ENCODE results near the gene ETFDH.

Gene ETFDH

DNA sequence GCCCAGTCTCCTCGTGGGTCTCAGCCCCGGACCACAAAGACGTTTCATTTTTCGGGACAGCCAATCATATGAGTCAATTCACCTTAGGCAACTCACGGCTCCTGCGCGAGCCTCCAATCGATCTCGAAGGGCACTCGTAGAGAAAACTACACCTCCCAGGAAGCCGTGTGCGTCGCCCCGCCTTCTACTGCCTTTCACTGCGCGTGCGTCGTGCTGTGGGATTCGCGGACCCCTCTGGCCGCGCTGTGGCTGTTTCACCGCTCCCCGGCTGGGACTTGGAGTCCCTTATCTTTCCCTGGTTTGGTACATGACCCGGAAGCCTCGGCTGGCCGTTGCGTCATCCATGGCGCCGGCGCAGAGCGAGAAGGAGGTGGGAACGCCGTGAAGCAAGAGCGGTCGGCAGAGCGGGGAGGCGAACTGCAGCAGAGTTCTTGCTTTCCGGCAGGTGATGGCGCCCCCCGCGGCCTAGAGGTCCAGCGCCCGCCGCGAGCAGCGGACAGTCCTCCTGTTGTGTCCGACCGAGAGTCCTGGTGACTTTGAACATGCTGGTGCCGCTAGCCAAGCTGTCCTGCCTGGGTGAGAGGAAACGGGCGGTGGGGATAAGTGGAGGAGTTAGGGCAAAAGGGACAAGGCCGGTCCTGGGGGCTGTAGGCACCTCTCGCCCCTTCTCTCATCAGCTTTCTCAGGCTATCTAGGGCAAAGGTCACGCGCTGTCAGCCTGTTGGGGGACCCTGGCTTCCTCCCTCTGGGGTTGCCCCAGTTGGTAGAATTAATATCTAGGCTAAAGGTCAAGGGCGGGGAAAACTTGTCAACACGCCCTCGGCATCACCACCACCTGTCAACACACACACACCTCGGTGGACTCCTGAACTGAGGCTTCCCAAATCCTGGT, at the start of gene ETFDH:
Gene ETFDH, plus strand, starts transcription at position 382 of the 892 bp plus-strand sequence. Its CDS starts 161 bp downstream, at position 543.
- ATAC-seq: peak; percentile 92
- no peak for TF ChIP-seq TCF4 (CRISPR knock-in tag; IDR thresholded peaks at IDR 0.05; ENCODE audit: borderline replicate concordance)
- no peak for TF ChIP-seq ZC3H10 (CRISPR knock-in tag; IDR thresholded peaks at IDR 0.05)
- TF ChIP-seq, protein P1, sequence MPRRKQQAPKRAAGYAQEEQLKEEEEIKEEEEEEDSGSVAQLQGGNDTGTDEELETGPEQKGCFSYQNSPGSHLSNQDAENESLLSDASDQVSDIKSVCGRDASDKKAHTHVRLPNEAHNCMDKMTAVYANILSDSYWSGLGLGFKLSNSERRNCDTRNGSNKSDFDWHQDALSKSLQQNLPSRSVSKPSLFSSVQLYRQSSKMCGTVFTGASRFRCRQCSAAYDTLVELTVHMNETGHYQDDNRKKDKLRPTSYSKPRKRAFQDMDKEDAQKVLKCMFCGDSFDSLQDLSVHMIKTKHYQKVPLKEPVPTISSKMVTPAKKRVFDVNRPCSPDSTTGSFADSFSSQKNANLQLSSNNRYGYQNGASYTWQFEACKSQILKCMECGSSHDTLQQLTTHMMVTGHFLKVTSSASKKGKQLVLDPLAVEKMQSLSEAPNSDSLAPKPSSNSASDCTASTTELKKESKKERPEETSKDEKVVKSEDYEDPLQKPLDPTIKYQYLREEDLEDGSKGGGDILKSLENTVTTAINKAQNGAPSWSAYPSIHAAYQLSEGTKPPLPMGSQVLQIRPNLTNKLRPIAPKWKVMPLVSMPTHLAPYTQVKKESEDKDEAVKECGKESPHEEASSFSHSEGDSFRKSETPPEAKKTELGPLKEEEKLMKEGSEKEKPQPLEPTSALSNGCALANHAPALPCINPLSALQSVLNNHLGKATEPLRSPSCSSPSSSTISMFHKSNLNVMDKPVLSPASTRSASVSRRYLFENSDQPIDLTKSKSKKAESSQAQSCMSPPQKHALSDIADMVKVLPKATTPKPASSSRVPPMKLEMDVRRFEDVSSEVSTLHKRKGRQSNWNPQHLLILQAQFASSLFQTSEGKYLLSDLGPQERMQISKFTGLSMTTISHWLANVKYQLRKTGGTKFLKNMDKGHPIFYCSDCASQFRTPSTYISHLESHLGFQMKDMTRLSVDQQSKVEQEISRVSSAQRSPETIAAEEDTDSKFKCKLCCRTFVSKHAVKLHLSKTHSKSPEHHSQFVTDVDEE (CRISPR knock-in tag; IDR thresholded peaks at IDR 0.05): peak; percentile 51; the same call in 1 of the 2 replicates
- TF ChIP-seq PPARA (CRISPR knock-in tag; IDR thresholded peaks at IDR 0.05; ENCODE audit: borderline replicate concordance): no peak
- no peak for TF ChIP-seq OSR1 (CRISPR knock-in tag; IDR thresholded peaks at IDR 0.05)
- TF ChIP-seq, protein P2, sequence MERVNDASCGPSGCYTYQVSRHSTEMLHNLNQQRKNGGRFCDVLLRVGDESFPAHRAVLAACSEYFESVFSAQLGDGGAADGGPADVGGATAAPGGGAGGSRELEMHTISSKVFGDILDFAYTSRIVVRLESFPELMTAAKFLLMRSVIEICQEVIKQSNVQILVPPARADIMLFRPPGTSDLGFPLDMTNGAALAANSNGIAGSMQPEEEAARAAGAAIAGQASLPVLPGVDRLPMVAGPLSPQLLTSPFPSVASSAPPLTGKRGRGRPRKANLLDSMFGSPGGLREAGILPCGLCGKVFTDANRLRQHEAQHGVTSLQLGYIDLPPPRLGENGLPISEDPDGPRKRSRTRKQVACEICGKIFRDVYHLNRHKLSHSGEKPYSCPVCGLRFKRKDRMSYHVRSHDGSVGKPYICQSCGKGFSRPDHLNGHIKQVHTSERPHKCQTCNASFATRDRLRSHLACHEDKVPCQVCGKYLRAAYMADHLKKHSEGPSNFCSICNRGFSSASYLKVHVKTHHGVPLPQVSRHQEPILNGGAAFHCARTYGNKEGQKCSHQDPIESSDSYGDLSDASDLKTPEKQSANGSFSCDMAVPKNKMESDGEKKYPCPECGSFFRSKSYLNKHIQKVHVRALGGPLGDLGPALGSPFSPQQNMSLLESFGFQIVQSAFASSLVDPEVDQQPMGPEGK (CRISPR knock-in tag; IDR thresholded peaks at IDR 0.05; ENCODE audit: borderline replicate concordance): no peak
- TF ChIP-seq ZNF565 (CRISPR knock-in tag; conservative IDR thresholded peaks at IDR 0.05; ENCODE audit: low read depth): no peak
- TF ChIP-seq ESRRG (CRISPR knock-in tag; IDR thresholded peaks at IDR 0.05): no peak
- TF ChIP-seq ARNTL (CRISPR knock-in tag; IDR thresholded peaks at IDR 0.05; ENCODE audit: borderline replicate concordance, low read depth): no peak
- no peak for TF ChIP-seq BACH2 (CRISPR knock-in tag; IDR thresholded peaks at IDR 0.05; ENCODE audit: borderline replicate concordance)
- 0 out of 2 replicates have a peak, but pooled peaks have one; percentile 19 for TF ChIP-seq ZNF70 (CRISPR knock-in tag; IDR thresholded peaks at IDR 0.05)
- TF ChIP-seq, protein P3, sequence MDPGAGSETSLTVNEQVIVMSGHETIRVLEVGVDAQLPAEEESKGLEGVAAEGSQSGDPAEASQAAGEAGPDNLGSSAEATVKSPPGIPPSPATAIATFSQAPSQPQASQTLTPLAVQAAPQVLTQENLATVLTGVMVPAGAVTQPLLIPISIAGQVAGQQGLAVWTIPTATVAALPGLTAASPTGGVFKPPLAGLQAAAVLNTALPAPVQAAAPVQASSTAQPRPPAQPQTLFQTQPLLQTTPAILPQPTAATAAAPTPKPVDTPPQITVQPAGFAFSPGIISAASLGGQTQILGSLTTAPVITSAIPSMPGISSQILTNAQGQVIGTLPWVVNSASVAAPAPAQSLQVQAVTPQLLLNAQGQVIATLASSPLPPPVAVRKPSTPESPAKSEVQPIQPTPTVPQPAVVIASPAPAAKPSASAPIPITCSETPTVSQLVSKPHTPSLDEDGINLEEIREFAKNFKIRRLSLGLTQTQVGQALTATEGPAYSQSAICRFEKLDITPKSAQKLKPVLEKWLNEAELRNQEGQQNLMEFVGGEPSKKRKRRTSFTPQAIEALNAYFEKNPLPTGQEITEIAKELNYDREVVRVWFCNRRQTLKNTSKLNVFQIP (CRISPR knock-in tag; IDR thresholded peaks at IDR 0.05; ENCODE audit: borderline replicate concordance, low read depth): no peak
- no peak for TF ChIP-seq GLIS3 (CRISPR knock-in tag; IDR thresholded peaks at IDR 0.05)
- no peak for TF ChIP-seq SNAI2 (CRISPR knock-in tag; IDR thresholded peaks at IDR 0.05)
- no peak for TF ChIP-seq ISL1 (CRISPR knock-in tag; IDR thresholded peaks at IDR 0.05)
- no peak for TF ChIP-seq ZFP3 (CRISPR knock-in tag; IDR thresholded peaks at IDR 0.05)
- no peak for TF ChIP-seq ZNF8 (CRISPR knock-in tag; IDR thresholded peaks at IDR 0.05)

DNA sequence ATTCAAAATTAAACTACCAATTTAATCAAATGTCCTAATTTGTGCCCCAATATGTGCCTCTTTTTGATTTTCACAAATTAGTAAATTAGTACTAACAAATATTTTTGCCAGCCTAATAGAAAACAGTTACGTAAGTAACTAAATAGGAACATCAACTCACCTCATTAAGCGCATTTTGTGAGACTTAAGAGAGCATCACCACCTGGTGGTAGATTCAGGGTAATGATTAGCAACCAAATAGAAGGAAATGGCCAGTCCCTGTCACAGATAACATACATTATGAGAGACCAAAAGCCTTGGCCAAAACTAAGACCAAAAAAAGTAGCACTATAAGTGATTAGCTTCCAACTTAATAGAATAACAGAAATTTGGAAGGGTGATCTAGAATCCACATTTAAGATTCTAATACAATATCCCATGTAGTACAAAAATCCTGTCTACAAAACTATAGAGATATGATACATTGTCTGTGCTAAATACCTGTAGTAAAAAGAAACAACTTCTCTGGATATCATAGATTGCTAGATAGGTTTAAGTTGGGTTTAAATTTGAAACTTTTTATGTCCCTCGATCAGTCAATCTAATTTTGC, 47.1 kb upstream of the ETFDH start:
- TF ChIP-seq OSR1 (CRISPR knock-in tag; IDR thresholded peaks at IDR 0.05): no peak
- TF ChIP-seq, protein P4, sequence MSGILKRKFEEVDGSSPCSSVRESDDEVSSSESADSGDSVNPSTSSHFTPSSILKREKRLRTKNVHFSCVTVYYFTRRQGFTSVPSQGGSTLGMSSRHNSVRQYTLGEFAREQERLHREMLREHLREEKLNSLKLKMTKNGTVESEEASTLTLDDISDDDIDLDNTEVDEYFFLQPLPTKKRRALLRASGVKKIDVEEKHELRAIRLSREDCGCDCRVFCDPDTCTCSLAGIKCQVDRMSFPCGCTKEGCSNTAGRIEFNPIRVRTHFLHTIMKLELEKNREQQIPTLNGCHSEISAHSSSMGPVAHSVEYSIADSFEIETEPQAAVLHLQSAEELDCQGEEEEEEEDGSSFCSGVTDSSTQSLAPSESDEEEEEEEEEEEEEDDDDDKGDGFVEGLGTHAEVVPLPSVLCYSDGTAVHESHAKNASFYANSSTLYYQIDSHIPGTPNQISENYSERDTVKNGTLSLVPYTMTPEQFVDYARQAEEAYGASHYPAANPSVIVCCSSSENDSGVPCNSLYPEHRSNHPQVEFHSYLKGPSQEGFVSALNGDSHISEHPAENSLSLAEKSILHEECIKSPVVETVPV (CRISPR knock-in tag; IDR thresholded peaks at IDR 0.05): no peak
- TF ChIP-seq TOX (CRISPR knock-in tag; IDR thresholded peaks at IDR 0.05; ENCODE audit: borderline replicate concordance): no peak
- TF ChIP-seq ESRRG (CRISPR knock-in tag; IDR thresholded peaks at IDR 0.05): no peak
- TF ChIP-seq, protein P2 (CRISPR knock-in tag; IDR thresholded peaks at IDR 0.05; ENCODE audit: borderline replicate concordance): no peak
- no peak for TF ChIP-seq TCF4 (CRISPR knock-in tag; IDR thresholded peaks at IDR 0.05; ENCODE audit: borderline replicate concordance)
- no peak for TF ChIP-seq ZNF8 (CRISPR knock-in tag; IDR thresholded peaks at IDR 0.05)
- no peak for TF ChIP-seq ZC3H10 (CRISPR knock-in tag; IDR thresholded peaks at IDR 0.05)
- TF ChIP-seq GLIS3 (CRISPR knock-in tag; IDR thresholded peaks at IDR 0.05): no peak
- TF ChIP-seq BACH2 (CRISPR knock-in tag; IDR thresholded peaks at IDR 0.05; ENCODE audit: borderline replicate concordance): no peak
- TF ChIP-seq PPARA (CRISPR knock-in tag; IDR thresholded peaks at IDR 0.05; ENCODE audit: borderline replicate concordance): no peak
- TF ChIP-seq ZNF565 (CRISPR knock-in tag; conservative IDR thresholded peaks at IDR 0.05; ENCODE audit: low read depth): no peak
- TF ChIP-seq ISL1 (CRISPR knock-in tag; IDR thresholded peaks at IDR 0.05): no peak
- TF ChIP-seq ZFP3 (CRISPR knock-in tag; IDR thresholded peaks at IDR 0.05): no peak
- TF ChIP-seq CSDC2 (CRISPR knock-in tag; IDR thresholded peaks at IDR 0.05): no peak
- ATAC-seq: peak; percentile 86
